Hematopoietic multipotent progenitor cell treated with erythropoietin and hydrocortisone succinate and interleukin-3 and kit ligand, for 4 days (in vitro differentiated cells): ENCODE measurements around the gene NCOR2.

ENCODE experiments used
- DNase-seq: peaks from one replicate; pipeline ENCODE4 v3.0.0-alpha.2; 2015

The NCOR2 gene

DNA sequence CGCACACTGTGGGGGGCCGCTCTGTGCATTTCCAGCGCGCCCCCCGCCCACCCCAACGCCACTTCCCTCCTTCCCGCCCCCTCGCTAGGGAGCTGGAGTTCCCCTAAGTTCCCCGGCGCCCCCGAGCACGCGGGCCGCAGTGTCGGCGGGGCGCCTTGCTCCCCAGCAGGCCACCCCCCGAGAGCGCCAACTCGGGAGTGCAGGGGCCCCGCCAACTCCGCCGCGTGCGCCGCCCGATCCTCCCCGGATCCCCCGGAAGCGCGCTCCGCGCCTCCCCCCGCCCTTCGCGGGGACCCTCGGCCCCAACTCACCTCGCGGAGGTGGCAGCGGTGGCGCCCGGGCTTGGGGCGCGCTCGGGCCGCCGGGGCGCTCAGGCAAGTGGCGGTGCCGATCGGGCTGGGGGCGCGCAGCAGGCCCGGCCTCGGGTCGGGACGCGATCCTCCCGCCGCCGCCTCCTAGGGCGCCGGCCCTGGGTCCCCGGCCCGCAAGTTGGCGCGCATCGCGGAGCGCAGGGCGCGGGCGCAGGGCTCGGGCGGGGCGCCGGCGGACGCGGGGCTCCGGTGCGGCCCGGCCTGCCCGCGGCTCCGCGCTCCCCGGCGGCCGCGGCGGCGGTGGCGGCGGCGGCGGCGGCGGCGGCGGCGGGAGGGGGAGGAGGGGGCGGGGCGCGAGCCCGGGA, at the start of gene NCOR2:
Gene NCOR2, minus strand, starts transcription at position 616 of the 676 bp plus-strand sequence. CDS start 72,361 bp downstream, outside the sequence.
- DNase-seq: peak; percentile 72

DNA sequence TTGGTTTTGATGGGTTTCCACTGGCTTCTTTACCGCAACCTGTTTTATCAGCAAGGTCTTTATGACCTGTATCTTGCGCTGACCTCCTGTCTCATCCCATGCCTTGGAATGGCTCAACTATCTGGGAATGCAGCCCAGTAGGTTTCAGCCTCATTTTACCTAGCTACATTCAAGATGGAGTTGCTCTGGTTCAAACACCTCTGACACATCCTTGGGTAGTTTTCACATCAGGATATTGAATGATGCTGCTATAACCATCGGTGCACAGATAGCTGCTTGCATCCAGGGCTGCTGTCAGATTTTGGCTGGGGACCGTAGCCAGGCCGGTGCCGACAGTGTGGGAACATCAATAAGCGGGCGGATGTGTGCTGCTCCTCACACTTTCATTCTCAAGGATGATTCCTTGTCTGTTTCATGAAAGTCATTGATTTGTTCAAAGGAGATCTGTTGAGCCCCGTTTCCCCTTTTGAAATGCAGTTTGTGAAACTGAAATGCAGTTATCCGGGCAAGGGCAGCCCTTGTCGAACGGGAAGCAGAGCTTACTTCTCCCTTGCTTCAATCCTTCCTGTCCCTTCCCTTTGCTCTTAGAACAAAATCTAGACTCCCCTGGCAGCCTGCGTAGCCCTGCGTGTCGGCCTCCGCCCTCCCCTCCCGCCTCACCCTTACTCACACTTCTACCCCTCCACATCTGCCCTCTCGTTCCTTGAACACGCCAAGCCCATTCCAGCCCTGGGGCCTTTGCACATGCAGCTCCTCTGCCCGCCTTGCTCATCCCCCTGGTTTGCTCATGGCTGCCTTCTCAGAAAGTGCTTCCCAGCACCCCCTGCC, 49.2 kb upstream of the NCOR2 start:
- peak; percentile 41 for DNase-seq

DNA sequence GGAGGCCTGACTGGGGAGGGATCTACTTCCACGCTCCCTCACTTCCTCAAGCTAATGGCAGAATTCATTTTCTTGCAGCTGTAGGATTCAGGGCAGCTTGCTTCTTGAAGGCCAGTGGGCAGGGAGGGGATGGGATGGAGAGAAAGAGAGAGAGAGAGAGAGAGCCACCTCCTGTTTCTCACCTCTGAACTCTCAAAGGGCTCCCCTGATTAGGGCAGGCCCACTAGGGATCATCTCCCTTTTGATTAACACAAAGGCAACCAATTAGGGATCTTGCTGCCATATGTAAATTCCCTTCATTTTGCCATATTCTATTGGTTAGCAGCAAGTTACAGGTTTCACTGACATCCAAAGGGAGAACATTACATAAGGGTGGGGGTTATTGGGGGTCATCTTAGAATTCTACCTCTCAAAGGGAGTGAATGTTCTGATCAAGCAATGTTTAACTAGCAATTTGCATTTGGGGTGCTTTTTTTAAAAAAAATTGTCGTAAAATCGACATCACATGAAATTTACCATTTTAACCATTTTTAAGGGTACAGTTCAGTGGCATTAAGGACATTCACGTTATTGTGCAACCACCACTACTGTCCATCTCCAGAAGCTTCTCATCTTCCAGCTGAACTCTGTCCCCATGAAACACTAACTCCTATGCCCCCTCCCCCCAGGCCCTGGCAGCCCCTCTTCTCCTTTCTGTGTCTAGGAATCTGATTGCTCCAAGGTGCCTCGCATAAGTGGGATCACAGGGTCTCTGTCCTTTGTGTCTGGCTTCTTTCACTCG, 47.3 kb upstream of the NCOR2 start:
- no peak for DNase-seq

DNA sequence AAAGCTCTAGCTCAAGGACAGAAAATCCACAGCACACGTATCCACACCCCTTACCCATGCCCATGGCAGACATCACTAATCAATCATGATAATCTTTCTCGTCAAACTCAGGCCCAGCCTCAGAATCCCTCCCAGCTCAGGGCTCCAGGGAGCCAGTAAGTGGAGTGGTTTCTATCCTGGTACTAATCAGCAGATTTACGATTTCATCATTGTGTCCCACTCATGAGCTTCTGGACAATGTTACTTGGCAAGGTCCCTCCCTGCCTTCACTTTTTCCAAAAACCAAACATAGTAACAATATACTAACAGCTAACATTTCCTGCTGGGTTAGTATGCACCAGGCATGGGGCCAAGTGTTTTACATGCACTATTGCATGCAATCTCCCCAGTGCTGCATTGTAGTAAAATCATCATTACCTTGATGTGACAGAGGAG, 45.8 kb upstream of the NCOR2 start:
- DNase-seq: no peak

DNA sequence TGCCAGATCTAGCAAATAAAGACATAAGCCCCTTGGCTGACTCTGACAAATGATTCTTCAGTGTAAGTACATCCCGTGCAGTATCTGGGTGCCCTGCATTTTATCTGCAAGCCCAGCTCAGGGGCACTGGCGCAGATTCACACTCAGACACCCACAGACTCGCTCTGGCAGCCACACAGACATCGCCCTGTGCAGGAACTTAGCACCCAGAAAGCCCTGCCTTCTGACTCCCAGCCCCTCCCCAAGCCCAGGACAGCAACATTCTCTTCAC, 44.9 kb upstream of the NCOR2 start:
- no peak for DNase-seq

DNA sequence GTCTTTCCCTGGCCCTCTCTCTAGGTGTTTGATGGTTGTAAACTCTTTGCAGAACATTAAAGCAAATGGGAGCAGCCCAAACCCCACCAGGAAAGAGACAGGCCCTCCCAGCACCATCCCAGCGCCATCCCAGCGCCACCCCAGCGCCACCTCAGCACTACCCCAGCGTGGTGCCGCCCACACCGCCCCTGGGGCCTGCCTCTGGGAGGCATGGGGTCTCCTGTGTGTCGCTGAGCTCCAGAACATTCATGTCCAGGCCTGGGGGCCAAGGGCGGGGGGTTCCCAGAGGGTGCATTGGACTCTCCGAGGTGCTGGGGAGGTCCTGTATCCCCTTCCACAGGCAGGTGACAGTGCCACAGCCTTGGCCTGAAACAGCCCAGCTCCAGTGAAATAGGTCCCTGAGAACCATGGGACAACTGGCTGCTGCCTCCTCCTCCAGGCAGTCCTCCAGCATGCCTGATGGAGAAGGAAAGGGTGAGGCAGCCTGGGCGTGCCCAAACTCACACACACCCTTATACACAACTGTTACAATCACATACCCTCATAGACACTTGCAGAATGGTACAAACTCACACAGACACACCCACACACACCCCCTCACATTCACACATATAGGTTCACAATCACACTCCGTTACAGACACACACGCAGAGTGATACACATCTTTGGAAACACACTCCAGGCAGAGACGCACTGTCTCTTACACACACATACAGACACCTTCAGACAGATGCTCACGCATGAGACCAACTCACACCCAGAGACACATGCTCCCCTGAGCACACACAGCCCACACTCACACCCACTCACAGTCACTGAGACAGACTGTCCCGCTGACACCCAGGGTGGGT, 44.4 kb upstream of the NCOR2 start:
- no peak for DNase-seq

DNA sequence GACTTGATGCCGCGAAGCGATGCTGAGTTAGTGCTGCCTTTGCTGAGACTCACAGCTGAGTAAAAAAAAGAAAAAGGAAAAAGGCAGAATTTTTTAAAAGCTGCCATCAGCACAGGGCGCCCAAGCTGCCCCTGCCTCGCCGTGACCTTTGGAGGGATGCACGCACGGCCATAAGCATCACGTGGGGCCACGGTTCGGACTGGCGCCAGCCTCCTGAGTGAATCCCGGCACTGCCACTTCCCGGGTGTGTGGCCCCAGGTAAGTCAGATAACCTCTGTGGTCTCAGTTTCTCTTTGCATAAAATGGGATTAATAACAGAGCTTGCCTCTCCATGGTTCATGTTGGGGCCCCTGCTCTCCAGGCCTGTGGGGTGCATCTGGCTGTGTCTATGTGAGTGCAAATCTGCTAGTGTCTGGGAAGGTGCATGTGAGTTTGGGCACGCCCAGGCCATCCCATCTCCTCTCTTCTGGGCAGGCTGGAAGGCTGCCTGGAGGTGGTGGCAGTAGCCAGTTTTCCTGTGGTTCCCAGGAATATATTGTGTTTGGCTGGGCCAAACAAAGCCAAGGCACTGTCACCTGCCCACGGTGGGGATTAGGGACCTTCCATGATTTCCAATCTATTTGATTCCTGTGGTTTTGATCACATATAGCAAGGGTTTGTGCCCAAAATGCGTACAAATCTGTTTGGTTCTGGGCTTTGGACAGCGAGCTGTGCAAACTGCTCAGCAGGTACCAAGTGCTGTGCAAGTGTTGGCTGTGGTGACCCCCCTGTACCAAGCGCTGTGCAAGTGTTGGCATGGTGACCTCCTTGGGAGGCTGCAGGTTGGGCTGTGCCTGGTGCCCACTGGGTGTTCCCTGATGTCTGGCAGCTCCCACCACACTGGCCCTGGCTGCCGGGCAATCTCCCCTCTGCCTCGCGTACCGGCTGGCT, 43.5 kb upstream of the NCOR2 start:
- DNase-seq: no peak

DNA sequence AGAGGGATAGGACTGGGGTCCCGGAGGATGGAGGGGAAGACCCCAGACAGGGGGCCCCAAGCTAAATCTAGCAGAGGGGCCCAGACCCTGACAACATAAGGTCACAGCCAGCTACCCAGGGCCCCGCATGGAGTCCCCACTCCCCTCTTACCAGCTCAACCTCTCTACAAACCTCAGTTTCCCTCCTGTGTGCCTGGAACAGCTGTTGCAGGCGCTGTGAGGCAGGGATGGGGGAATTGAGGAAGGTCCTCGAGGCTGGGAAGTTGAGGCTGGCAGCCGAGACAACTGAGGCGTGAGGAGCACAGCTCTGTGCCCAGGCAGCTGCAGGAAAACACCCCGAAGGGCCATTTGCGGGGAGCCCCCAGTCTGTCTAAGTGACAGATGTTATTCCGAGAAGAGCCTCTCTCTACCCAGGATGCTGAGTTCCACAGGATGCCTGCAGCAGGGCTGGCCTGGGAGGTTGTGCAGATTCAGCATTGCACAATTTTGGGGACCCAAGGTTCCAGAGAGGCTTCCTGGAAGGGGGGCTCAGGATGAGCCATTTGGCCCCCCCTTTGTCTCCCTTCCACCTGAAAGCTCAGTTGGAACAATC, 42.7 kb upstream of the NCOR2 start:
- DNase-seq: no peak

DNA sequence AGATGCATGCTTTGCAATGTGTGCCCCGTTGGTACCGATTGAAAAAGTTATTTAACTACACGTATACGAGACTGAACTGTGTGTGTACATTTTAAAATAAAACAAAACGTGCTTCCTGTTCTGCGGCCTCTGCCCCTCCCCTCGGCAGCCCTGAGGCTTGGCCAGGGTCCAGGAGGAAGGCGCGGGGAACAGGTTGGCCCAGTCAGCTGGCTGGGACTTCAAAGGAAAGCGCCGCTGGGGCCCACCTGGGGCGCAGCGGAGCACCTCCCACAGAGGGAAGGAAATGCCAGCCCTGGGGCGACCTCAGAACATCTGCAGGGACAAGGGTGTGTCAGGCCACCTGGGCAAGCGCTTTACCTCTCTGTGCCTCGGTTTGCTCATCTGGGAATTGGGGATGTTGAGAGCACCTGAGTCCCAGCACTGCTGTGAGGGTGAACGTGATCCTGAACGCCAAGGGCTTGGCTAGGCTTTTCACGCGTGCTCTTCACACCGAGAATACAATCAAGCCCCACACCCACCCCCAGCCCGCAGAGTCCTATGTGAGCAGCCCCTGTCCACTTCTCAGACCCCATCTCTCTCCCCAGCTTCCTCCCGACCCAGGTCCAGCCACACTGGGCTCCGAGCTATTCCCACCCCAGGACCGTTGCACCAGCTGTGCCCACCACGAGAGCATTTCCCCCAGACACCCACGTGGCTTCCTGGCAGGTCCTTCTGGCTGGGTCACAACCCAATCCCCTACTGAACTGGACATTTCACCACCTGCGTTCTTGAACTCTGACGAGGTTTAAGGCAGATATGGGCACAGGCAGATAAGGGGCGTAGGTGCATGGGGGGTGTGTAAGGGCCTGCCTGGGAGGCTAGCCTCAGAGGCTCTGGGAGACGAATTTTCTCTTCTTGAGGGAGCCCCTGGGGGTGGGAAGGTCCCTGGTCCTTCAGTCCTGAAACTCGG, 41.9 kb upstream of the NCOR2 start:
- DNase-seq: peak; percentile 93

DNA sequence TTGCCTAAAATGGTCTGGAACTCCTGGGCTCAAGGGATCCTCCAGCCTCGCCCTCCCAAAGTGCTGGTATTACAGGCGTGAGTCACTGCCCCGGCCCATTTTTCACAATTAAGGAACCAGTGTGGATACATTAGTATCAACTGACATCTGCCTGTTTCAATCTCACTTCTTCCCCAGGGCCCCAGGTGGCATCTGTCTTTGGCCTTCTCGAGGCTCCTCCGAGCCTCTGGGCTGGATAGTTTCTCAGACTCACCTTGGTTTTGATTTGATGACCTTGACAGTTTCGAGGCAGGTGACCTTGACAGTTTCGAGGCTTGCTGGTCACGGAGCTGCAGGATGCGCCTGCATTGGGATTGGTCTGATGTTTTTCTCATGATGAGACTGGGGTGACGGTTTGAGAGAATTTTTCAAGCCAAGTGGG, 41.0 kb upstream of the NCOR2 start:
- DNase-seq: peak; percentile 46

DNA sequence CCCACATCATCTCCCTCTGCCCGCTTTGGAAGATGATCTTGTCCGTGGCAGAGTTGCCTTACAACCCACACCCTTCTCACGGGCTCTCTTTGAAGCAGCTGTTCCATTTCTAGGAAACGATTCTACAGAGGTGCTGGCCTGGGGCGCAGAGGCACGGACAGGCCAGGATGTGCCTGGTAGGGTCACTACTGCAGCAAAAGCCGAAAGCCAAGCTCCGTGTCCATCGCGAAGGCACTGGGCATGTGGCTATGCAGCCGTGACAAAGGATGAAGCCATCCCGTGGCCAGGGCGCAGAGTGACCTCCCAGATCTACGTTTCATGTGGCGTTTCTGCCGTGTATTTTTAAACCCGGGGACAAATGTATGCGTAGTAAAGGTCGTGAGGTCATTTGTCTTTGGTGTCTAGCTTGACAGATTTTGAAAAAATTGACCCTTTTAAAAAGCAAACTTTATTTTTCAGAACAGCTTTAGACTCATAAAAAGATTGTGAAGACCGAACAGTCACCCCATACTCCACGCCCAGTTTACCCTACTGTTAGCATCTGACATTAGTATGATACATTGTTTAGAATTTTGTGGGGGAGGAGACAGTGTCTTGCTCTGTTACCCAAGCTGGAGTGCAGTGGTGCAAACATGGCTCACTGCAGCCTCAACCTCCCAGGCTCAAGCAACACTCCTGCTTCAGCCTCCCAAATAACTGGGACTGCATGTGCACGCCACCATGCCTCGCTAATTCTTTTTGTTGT, 40.4 kb upstream of the NCOR2 start:
- DNase-seq: no peak

DNA sequence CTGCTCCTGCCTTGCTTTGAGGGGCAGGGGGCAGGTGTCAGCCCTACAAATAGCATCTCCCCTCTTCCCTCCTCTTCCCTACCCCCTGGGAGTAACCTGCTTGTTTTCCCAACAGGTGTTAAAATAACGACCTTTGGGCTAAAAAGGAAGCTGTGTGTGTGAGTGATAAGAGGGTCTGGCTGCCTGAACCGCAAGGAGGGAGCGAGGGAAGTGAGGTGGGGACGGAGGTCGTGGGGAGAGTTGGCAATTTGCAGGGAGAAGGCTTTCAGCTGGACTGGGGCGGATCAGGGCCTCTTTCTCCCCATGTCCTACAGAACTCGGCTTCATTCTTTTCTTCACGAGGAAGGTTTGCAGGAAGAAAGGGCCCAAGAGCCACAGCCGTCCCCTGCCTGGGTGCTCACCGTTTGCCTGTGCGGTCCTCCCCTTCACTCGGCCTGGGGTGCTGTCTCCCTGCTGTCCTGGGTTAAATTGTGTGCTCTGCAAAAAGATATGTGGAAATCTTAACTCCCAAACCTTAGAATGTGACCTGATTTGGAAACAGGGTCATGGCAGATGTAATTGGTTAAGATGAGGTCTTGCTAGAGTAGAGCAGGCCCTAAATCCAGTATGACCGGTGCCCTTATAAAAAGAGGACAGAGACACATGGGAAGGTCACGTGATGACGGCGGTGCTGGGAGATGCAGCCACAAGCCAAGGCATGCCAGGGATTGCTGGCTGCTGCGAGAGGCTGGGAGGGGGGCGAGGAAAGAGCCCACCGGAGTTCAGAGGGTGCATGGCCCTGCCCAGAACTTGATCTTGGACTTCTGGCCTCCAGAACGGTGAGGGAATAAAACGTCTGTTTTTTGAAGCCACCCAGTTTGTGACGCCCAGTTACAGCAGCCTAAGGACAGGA, 38.7 kb upstream of the NCOR2 start:
- peak; percentile 84 for DNase-seq

DNA sequence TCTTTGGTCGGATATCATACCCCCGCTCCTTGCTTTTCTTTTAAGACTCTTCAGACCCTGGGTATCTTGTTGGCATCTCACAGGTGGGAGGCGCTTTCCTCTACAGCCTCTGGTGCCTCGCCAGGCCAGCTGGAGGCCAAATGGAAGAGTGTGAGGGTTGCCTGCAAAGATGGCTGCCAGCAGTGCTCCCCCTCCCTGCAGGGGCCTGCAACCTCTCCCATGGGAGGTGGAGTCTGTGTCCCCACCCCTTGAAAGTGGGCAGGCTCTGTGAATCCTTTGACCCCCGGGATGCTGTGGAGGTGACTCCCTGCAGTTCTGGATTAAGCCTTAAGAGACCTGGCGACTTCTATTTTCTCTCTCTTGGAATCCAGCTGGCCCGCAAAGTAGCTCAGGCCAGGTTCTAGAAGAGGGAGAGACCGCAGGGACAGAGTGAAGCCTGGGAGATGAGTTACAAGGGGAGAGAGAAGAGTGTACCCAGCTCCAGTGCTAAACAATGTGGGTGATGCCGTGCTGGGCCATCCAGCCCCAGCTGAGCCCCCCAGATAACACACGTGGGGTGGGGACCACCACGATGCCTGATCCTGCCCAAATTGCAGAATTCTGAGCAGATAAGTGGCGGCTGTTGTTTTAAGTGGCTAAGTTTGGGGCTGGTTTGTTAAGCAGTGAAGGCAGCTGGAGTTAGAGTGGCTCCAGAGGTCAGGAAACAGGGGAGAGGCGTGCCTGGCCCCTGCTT, 37.9 kb upstream of the NCOR2 start:
- peak; percentile 92 for DNase-seq

DNA sequence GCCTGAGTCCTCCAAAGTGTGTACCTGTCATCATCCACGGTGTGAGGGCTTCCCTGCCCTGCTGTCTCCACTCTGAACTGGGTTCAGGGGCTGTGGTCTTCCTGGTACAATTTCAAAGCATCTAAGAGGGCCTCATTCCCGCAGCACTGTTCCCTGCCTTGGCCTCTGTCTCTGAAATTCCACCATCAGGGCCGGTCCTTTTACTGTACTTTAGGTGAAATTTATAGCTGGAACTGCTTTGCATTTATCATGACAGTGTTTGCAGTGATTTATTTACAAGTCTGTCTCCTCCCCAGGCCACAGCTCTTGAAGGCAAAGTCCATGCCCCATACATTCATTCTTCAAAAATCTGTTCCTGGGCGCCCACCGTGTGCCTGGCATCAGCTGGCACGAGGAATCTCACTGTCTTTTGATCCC, 36.9 kb upstream of the NCOR2 start:
- DNase-seq: no peak

DNA sequence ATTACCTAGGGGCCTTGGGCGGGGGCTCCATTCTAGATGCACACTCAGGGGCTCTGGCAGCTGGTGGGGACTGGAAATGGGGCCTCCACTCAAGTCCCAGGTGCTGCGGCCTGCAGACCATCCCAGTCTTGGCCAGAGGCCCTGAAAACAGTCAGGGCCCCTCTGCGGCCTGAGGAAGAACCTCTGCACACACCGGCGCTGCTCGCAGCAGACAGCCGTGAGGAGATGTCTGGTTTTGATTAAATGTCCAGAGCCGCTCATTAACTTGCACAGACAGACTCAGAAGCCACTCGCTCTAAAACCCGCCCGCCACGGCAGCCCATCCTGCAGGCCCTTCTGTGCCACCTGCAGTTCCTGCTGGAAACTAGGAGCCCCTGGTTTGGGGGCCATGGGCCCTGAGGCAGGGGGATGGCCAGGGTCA, 36.4 kb upstream of the NCOR2 start:
- DNase-seq: peak; percentile 40

DNA sequence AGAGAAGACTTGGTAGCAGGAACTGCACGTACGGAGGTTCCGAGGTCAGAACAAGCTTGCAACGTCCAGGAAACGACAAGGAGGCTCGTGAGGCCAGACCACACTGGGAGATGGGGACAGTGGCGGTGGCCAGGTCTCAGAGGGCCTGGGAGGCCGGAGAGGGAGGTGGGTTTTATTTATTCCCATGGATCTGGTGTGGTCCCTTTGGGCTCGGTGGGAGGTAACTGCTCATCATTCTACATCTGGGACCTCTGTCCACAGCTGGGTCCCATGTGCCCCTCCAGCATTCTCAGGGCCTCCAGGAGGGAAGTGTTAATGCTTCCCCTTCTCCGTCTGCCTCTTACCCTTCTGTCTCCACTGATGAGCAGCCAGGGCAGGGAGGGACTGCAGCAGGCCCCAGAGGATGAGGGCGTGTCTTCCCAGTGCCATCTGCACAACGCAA, 35.7 kb upstream of the NCOR2 start:
- no peak for DNase-seq

DNA sequence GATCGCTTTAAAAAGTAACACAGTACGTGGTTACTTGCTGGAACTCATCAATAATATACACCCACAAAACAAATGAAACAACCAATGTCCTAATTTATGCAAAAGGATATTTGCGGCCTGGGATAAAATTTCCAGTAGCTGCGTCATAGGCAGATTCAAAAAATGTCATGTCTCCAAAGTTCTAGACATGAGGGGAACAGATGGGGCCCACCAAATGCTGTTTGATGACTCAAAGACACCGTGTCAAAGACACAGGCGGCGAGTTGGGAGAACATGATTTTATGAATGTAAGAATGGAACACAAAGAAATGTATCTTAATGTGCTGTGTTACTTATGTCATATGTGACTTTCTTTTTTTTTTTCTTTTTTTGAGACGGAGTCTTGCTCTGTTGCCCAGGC, 34.3 kb upstream of the NCOR2 start:
- DNase-seq: no peak
